Measurements from ENCODE around the gene PCCA.

DNA sequence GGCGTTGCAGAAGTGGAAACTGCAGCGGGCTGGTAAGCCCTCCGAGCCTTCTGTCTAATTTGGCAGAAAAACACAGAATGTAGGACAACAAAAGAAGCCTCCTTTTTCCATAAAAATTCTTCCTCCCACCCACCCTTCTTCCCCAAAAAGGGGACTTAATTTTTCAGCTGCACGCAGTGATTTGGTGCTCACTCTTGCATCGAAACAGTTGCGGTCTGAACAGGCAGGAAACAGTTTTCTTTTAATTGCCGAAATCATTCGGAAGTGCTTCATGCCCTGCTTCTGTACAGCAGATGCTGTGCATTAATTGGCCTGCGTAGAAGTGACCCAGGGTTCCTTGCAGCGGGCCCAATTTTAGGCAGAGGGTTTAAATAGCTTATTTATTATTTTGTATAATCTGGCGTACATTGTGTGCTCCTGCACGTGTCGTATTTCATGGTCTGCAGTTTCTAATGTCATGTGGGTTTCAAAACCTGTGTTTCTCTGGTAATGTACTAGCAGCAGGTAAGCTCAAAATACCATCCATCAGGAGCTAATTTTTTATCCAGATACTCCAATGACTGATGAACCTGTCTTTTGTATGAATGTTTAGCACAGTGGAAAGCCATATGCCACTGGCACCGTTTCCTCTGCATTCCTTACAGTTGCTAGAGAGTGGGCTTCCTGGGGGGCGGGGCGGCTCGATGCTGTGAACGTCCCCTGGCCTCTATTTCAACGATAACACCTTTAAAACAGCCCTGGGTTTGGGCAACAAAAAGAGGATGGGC is 433.1 kb downstream of the PCCA start:
- TF ChIP-seq, protein P1, sequence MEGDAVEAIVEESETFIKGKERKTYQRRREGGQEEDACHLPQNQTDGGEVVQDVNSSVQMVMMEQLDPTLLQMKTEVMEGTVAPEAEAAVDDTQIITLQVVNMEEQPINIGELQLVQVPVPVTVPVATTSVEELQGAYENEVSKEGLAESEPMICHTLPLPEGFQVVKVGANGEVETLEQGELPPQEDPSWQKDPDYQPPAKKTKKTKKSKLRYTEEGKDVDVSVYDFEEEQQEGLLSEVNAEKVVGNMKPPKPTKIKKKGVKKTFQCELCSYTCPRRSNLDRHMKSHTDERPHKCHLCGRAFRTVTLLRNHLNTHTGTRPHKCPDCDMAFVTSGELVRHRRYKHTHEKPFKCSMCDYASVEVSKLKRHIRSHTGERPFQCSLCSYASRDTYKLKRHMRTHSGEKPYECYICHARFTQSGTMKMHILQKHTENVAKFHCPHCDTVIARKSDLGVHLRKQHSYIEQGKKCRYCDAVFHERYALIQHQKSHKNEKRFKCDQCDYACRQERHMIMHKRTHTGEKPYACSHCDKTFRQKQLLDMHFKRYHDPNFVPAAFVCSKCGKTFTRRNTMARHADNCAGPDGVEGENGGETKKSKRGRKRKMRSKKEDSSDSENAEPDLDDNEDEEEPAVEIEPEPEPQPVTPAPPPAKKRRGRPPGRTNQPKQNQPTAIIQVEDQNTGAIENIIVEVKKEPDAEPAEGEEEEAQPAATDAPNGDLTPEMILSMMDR (IDR thresholded peaks at IDR 0.05), result no peak
- TF ChIP-seq POLR2A (IDR thresholded peaks at IDR 0.05) (no peak), POLR2AphosphoS5 (IDR thresholded peaks at IDR 0.05) (no peak)

All from breast epithelium (tissue), 3 donors.